GM20431 (cell line): Measurements from ENCODE around the gene OR8B12.
"Not testable (repeated sequence)": the region's sequence is repeated elsewhere in the genome, so short reads cannot be mapped to it uniquely, and the experiment has no call there.

Source experiments
- in situ Hi-C: fragments of 300-500 bp; cut with MseI, MboI; formaldehyde crosslinking; loops from one replicate; pipeline ENCODE4 v1.15.0; 2020; ENCODE audit warnings: low sequenced_read_pairs; ENCODE audit not compliant: unreplicated experiment

OR8B12 gene

DNA sequence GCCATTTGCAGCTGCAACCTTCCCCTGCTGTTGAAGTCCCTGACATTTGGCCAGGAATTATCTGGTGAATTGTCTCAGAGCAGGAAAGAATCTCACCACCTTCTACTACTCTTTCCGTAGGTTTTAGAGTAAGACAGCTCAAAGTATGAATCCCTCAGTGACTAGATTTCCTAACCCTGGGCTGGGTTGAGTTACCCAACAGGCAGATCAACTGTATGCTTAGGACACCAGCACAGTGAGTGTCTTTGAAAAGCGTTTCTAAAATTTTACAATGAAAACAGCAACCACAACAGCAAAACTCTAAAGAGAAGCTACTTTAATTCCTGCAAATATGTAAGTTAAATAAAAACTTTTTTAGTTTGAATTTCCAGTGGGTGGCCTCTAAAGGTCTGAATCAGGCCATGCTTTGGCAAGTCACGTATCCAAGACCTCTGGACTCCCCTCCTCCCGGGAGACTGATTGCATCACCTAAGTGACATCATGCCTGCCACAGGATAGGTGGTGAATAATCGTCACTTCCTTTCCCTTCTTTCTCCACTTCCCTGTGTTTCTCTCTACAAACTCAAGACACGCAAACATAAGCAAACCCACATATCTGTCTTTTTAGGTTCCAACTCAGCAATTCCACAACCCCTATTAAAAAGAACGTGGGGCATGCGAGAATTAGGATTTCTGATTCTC, 7.8 kb downstream of the OR8B12 start:
- in situ Hi-C loops = no loop called here

DNA sequence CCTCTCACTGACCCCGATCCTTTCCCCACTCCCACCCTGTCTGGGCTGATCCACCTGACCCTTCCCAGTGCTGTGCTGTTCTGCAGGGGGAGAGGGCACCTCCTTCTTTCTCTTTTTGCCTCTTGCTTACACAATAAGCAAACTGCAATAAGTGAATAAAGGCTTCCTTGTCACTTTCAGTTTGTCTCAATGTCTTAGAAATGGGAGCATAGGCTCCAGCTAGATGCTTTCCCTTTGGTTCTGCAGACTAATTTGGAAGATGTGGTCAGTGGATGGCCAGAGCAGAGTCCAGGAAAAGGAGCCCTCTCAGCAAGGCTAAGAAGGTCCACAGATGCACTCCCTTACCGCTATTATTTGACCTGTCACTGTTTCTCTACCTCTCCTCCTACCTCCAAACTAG, 9.4 kb downstream of the OR8B12 start:
- in situ Hi-C loops = no loop called here

DNA sequence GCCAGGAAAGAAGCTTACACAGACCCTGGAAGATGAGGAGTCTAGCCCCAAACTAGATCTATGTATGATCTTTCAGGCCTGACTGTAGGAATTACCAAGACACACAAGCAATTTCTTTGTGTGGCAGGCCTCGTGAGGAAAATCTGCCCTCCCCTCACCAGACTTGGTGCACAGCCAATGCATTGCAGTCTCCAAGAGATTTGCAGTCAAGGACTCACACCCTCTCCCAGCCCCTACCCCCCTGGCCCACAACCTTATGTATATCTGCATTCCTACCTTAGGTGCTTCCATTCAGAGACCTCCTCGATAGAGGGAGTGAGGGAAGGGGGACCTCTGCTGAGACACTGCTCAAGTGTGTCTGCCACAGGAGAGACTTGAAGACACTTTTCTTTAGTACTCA, 9.8 kb downstream of the OR8B12 start:
- in situ Hi-C loops = no loop called here

DNA sequence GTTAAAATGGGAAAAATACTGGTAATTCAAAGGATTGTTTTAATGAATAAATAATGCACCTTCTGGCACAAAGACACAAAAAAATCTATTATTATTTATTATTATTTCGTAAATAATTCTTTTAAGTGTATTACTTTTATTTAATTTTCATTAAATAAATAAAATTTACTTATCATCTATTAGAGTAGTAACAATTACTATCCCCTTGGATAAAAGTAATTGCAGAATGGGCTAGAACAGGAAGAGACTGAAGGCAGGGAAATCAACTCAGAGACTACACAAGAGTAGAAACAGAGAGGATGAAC, 23.0 kb downstream of the OR8B12 start:
- in situ Hi-C loops = no loop called here

DNA sequence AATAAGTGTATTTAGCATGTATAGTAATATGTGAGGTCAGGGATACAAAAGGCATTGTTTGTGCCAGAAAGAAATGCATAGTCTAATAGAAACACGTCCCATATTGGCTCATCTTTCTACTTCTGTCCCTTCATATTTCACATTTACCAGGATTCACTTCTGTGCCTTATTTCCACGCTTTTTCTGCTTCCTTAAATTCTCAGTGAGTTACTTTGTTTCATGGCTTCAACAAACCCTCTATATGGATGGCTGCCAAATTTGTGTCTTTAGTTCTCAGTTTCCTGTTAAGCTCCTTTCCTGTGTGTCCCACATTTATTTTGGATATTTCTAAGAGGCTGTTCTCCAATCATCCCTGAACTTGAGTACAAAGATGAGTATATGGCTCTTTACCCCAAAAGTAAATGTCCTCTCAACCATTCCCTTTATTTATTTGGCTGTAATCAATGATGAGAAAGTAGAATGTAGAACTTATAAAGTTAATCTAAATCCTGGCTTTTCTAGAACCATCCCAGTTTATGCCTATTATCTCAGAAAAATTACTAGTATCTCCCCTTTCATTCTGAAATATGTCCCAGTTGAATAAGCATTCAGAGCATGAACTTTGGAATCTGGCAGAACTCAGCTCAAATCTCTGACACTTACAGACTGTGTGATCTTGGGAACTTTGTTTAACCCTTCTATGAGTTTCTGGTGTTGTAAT, 23.5 kb downstream of the OR8B12 start:
- in situ Hi-C loops = no loop called here

DNA sequence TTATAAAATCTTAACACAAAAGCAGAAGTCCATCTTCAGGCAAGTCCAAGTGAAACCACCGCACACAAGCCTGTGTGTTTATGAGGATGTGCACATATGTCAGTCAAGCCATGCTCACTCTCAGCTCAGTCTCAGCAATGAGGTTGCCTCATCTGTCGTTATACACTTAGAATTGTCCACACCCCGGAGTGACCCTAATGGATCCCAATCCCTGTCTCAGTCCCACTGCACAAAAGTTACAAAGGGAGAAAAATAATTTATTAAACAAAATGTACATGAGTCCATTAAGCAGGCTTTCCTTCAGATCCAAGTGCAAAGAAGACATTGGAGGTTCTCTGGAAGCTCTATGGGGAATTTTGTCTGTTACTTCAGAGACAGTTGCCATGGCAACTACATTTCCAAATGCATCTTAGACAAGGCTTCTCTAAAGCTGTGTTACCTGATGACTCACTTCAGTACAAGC, 24.4 kb downstream of the OR8B12 start:
- in situ Hi-C loops = no loop called here

DNA sequence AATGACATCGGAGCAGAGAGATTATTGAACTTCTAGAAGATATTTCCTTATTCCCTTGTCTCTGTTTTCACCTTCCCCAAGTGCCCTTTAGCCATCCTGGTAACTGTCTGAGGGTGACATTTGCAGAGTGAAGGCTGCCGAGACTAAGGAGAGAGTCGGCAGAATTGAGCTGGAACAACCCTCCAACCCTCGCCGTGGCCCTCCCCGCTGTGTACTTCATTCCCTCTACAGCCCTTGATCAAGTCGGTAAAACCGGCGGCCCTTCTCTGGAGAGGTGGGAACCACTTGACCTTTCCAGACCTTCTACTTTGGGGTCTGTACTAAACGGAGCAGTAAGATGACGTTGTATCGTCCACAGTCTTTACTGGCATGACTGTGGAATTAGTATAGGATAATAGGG, 26.1 kb downstream of the OR8B12 start:
- in situ Hi-C loops = no loop called here

GRCh38 chr11:124514675-124515074, 28.8 kb downstream of the OR8B12 start:
- in situ Hi-C loops = not testable (repeated sequence)

DNA sequence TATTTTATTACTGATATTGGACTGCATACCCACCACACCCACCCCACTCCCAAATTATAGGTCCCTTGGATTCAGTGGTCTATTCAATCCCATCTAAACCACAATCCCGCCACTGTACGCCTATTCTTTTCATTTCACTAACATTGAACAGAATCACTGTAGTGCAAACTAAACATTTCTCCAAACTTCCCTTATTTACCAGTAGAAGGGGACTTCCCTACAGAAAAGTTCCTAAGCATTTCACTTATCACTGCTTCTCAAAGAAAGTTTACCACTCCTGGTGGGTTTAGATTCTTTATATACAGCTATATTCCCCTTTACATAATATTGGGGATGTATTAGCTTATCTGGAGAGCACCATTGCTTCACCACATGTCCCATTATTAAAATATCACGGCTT, 29.3 kb downstream of the OR8B12 start:
- in situ Hi-C loops = no loop called here

- in situ Hi-C loops = no loop called here
Measured at GRCh38 chr11:124511745-124512144, 31.7 kb downstream of the OR8B12 start.

DNA sequence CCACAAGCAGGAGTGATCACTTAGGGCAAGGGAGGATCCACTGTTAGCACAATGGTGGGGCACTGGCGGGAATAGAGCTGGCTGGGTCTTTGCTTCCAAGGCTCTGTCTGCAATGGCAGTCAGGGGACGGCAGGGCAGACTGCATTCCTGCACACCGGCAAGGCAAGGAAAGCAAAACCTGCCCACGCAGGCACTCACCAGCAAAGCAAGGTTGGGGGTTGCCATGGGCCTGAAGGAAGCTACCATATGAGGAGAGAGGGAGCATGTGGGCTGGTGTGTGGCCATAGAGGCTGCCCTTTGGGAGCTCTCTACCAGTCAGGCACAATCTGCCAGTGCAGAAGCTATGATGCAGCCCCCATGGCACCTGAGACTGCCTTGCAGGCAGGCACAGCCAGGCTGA, 33.2 kb downstream of the OR8B12 start:
- in situ Hi-C loops = no loop called here

- in situ Hi-C loops = no loop called here
Measured at GRCh38 chr11:124499711-124500110, 43.7 kb downstream of the OR8B12 start.

DNA sequence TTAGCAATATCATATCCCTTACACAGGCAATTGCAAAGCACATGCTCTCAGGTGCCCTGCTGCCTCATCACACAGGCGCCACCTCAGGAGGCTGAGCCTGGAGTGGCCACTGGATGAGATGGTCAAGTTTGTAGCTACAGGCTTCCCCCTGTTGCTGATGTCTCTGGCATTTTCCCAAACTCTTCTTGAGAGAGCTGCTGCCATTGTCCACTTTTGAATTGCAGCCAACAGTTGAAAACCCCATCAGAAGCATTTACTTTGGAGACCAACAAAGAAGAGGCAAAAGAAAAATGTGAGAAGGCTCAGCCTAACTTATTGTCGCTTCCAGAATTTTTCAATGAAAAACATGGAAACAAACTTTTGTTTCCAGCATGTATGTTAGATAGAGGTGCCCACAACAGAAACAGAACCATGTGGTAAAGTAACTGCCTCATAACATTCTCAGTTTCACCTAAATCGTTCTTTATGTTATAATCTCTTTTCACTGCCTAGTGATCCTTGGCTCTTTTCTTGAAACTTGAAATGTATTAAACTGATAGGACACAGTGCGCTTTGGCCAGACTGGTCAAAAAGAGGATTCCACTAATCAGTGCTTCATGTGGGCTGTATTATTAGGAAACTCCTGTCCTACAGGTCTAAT, 50.3 kb downstream of the OR8B12 start:
- in situ Hi-C loops = no loop called here
